ENCODE measurements around the gene WFIKKN1.

The WFIKKN1 gene, protein sequence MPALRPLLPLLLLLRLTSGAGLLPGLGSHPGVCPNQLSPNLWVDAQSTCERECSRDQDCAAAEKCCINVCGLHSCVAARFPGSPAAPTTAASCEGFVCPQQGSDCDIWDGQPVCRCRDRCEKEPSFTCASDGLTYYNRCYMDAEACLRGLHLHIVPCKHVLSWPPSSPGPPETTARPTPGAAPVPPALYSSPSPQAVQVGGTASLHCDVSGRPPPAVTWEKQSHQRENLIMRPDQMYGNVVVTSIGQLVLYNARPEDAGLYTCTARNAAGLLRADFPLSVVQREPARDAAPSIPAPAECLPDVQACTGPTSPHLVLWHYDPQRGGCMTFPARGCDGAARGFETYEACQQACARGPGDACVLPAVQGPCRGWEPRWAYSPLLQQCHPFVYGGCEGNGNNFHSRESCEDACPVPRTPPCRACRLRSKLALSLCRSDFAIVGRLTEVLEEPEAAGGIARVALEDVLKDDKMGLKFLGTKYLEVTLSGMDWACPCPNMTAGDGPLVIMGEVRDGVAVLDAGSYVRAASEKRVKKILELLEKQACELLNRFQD

GRCh38 chr16:630815-631405 lies at the start of gene WFIKKN1:
WFIKKN1 (plus strand) TSS chr16:630985; CDS start chr16:631254, 269 bp downstream.
- in situ Hi-C loops (cut with MboI; ENCODE audit: low pct_unique_long_range_greater_than_20kb, low sequenced_read_pairs): no loop called here
- DNase-seq: no peak

DNA sequence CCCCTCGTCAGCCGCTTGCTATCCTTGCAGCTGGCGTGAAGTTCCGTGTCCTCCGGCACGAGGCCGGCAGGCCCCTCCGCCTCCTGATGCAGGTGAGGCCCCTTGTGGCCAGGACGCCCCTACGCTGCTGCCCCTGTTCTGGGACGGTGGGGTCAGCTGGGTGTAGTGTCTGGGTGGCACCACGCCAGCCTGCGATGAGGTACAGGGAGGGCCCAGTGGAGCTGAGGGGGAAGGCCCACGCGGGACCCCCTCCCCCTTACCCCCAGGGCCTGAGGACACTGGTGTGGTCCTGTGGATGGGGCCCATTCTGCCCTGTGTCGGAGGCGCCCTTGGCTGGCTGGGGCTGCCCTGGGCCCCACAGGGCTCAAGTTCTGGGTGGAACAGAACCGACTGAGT lies 48.6 kb upstream of the WFIKKN1 start:
- DNase-seq: no peak
- in situ Hi-C loops (cut with MboI; ENCODE audit: low pct_unique_long_range_greater_than_20kb, low sequenced_read_pairs): no loop called here

- in situ Hi-C loops (cut with MboI; ENCODE audit: low pct_unique_long_range_greater_than_20kb, low sequenced_read_pairs): no loop called here
- no peak for DNase-seq
Measured at GRCh38 chr16:582614-583331, 48.0 kb upstream of the WFIKKN1 start.

- no peak for DNase-seq
- in situ Hi-C loops (cut with MboI; ENCODE audit: low pct_unique_long_range_greater_than_20kb, low sequenced_read_pairs): no loop called here
Measured at GRCh38 chr16:583470-583814, 47.3 kb upstream of the WFIKKN1 start.

DNA sequence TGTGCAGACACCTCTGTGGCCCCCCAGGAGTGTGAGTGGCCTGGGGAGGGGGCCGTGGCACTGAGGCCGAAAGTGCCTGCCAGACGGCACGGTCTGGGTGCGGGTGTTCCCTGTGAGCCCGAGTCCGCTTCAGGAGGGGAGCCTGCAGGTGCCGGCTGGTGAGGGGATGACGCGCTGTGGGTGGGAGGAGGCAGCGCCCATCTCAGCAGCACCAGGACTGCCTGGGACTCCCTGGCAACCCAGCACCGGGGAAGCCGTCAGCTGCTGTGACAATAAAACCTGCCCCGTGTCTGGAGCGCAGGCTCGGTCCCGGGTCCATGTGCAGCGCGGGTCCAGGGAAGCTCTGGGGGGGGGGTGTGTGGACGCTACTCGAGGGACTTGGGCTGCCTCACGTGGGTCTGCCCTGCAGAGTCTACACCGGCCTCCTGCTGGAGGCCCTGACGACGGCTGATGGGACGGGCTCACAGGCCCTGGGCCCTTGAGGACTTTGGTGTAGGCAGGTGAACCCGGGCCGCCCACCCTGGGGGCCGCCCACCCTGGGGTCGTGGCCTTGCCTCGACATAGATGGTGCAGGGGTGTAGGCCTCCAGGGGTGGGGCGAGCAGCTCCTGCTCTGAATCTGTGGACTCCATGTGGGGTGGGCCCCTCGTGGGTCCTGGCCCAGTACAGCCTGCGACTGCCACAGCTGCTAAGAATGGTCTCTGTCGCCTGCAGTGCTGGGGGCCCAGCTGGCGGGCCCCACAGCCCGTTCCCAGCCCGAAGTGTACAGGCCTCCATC lies 46.8 kb upstream of the WFIKKN1 start:
- no peak for DNase-seq
- in situ Hi-C loops (cut with MboI; ENCODE audit: low pct_unique_long_range_greater_than_20kb, low sequenced_read_pairs): no loop called here

DNA sequence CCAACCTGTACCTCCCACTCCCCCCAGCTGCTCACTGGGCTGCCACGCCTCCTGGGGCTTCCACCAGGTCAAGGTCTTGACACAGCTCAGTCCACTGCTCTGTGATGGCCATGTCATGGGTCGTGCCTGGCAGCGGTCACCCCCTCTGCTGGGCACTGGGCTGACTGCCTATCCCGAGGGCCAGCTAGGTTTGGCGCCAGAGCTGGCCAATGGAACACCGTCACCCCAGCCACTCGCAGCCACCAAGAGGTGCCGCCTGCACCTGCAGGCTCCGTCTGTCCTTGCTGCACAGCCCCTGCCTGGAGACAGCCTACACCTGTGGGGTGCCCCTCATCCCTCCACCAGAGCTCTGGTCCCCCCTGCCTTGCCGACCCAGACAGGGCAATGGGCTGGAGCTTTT lies 45.4 kb upstream of the WFIKKN1 start:
- no peak for DNase-seq
- in situ Hi-C loops (cut with MboI; ENCODE audit: low pct_unique_long_range_greater_than_20kb, low sequenced_read_pairs): no loop called here

GRCh38 chr16:586047-586644 lies 44.6 kb upstream of the WFIKKN1 start:
- DNase-seq: no peak
- in situ Hi-C loops (cut with MboI; ENCODE audit: low pct_unique_long_range_greater_than_20kb, low sequenced_read_pairs): no loop called here

DNA sequence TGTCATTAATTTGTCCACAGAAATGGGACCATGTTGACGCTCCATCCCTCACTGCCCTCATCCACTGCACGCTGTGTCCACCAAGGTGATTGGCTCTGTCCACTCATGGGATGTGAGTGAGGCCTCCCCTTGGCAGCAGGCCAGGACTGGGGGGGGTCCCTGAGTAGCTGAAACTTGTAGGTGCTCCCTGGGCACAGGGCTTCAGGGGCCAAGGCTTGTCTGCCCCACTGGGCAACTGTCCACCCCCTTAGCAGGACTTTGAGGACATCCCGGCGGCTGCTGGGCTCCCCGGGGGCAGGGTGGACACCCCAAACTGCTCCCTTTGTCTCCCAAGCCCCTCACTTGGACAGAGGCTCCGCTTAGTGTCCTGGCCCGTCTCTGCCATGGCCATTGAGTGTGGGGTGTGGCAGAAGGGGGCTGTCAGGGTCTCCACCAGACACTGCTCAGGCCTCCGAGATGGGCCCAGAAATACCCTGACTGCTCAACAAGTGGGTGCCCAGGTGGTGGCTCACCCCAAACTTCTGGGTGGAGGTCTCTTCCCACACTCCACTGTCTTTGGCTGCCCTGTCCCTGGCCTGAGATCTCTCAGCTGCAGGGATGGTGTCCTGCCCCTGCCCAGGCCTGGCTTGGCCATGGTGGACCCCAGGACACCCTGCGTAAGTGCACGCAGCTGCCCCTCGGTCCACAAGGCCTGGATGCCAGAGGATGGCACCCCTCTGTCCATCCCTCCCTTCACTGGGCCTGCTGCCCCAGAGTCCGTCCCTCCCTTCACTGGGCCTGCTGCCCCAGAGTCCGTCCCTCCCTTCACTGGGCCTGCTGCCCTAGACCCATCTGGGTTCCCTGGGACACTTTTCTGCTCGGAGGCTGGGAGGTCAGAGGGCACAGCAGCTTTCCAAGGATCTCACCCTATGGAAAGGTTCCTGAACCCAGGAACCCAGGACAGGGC lies 43.9 kb upstream of the WFIKKN1 start:
- no peak for DNase-seq
- in situ Hi-C loops (cut with MboI; ENCODE audit: low pct_unique_long_range_greater_than_20kb, low sequenced_read_pairs): no loop called here

DNA sequence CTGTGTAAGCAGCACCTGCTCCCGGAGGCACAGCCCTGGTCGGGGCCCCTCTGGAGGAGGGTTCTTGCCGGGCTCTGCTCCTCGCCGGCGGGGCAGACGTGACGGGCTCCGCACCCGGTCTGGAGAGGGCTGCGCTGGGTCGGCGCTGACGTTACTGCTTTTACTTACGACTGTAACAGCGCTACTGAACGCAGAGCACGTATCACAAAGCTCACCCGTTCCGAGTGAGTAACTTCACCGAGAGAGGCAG lies 42.2 kb upstream of the WFIKKN1 start:
- in situ Hi-C loops (cut with MboI; ENCODE audit: low pct_unique_long_range_greater_than_20kb, low sequenced_read_pairs): no loop called here
- DNase-seq: no peak

GRCh38 chr16:588889-589657 lies 41.7 kb upstream of the WFIKKN1 start:
- in situ Hi-C loops (cut with MboI; ENCODE audit: low pct_unique_long_range_greater_than_20kb, low sequenced_read_pairs): no loop called here
- DNase-seq: peak; percentile 96

DNA sequence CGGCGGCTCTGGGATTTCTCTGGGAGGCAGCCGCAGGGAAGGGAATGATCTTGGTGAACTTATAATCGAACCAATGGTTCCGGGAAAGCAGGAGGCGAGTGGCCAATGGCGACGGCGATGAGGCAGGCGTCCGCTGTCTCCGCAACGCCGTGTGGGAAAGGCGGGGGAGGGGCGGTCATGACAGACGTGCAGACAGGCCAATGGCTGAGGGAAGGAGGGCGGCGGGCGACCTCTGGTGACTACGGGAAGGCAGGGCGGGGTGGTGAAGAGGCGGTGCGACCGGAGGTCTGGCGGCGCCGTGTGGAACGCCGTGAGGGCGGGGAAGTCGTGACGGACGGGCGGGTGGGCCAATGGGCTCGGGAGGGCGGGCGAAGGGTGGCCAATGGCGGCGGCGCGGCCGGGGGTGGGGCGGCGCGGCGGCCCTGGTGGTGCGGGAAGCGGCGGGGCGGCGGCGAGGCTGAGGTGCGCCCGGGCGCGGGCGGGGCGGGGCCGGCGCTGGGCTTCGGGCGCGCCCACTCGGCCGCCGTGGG lies 41.1 kb upstream of the WFIKKN1 start, which contains the start of gene RAB40C:
Gene RAB40C (plus strand): TSS at position 409 of the 530 bp plus-strand sequence. CDS start 226 bp downstream, outside the sequence.
- in situ Hi-C loops (cut with MboI; ENCODE audit: low pct_unique_long_range_greater_than_20kb, low sequenced_read_pairs): no loop called here
- peak; percentile 95 for DNase-seq

DNA sequence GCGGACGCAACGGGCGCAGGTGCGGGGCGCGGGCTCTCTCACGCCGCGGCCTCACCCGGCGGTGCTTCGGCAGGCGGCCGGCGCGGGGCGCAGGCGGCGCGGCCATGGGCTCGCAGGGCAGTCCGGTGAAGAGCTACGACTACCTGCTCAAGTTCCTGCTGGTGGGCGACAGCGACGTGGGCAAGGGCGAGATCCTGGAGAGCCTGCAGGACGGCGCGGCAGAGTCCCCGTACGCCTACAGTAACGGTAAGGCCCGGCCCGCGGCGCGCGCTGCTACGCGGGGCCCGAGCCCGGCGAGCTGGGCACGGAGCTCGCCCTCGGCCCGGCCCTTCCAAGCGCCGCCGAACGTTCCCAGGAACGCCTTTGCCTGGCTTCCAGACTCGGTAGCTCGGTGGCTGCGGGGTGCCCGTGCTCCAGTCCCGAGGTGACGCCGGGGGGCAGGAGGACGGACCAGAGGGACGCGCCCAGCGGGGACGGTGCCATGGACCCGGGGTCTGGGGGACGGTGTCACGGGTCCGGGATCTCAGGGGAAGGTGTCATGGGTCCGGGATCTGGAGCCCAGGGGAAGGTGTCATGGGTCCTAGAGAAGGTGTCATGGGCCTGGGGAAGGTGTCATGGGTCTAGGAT lies 40.5 kb upstream of the WFIKKN1 start:
- in situ Hi-C loops (cut with MboI; ENCODE audit: low pct_unique_long_range_greater_than_20kb, low sequenced_read_pairs): no loop called here
- DNase-seq: peak; percentile 19

- in situ Hi-C loops (cut with MboI; ENCODE audit: low pct_unique_long_range_greater_than_20kb, low sequenced_read_pairs): no loop called here
- DNase-seq: no peak
Measured at GRCh38 chr16:590815-591200, 40.0 kb upstream of the WFIKKN1 start.

- in situ Hi-C loops (cut with MboI; ENCODE audit: low pct_unique_long_range_greater_than_20kb, low sequenced_read_pairs): no loop called here
Measured at GRCh38 chr16:591231-591630, 39.6 kb upstream of the WFIKKN1 start.

DNA sequence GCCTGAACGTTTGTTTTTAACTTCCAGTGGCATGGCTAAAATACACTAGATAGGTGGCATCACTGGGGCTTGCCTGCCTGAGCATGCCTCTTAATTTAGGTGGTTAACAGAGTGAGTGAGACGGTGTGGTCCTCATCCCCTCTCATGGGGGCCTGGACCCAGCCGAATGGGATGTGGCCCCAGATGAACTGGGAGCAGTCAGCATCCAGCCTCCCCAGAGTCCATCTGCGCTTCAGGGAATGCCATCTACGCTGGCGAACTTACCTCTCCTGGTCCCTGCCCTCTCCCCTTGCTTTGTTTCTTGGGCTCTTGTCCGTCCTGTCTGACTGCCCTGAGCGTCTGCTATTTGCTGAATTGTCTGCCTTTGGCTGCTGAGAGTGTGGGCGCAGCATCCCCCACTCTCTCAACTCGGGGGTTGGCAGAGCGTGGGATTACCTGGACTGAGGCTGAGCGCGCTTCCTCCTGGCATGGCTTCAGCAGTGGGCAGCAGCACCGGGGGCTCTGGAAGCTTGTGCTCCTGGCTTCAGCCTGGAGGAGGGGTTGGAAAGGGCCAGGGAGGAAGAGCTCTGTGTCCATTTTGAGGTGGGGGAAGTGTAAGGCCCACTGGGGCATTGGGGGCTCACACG lies 38.8 kb upstream of the WFIKKN1 start:
- no peak for DNase-seq
- in situ Hi-C loops (cut with MboI; ENCODE audit: low pct_unique_long_range_greater_than_20kb, low sequenced_read_pairs): no loop called here

More at GRCh38 chr16:591231-591630, 39.6 kb upstream of the WFIKKN1 start:
- no peak for DNase-seq
